A673 (cell line): ENCODE results near the gene ADRA1B.

Source experiments
- EZH2 ChIP-seq: fragments of 200-600 bp; sonication (generic); IDR thresholded peaks from 2 replicates; pipeline ENCODE4 v1.6.1; 2017; ENCODE audit warnings: borderline replicate concordance, low read depth, mild to moderate bottlenecking, mixed read lengths, antibody characterized with exemption, low read length; ENCODE audit not compliant: poor library complexity, severe bottlenecking
- TF ChIP-seq, protein P1 (sequence below): fragments of 300-800, 200-600 bp; sonication (generic); conservative IDR thresholded peaks from 2 replicates; pipeline ENCODE4 v1.5.1; 2017; ENCODE audit warnings: low read depth, mild to moderate bottlenecking, antibody characterized with exemption, low read length, moderate library complexity, mixed read lengths

DNA sequence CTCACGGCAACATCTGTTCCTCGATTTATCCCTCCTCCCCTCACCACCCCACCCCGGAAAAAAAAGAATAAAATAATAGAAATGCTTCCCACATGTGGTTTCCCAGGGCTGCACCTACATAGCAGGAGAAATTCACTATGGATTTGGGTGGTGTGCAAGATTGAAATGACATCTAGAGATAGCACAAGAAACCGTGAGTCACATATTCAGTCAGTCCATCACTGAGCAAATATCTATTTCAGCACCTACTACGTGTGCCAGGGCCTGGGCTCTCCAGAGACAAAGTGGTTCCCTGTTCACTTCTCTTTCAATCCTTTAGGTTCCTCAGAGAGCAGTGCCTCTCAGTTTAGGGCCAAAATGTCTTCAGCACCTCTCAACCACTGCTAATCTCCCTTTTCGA, 47.7 kb downstream of the ADRA1B start:
- TF ChIP-seq, protein P1, sequence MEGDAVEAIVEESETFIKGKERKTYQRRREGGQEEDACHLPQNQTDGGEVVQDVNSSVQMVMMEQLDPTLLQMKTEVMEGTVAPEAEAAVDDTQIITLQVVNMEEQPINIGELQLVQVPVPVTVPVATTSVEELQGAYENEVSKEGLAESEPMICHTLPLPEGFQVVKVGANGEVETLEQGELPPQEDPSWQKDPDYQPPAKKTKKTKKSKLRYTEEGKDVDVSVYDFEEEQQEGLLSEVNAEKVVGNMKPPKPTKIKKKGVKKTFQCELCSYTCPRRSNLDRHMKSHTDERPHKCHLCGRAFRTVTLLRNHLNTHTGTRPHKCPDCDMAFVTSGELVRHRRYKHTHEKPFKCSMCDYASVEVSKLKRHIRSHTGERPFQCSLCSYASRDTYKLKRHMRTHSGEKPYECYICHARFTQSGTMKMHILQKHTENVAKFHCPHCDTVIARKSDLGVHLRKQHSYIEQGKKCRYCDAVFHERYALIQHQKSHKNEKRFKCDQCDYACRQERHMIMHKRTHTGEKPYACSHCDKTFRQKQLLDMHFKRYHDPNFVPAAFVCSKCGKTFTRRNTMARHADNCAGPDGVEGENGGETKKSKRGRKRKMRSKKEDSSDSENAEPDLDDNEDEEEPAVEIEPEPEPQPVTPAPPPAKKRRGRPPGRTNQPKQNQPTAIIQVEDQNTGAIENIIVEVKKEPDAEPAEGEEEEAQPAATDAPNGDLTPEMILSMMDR = no peak
- TF ChIP-seq EZH2 = no peak
